T-helper 1 cell treated with Interleukin-12 subunit alpha and Interleukin-12 subunit beta and Interleukin-4 antibody, amounts not matched to agents 30 μg/mL and 1 μg/mL, for 36 hours (primary cell): ENCODE results near the gene TNPO1.
A peak's percentile ranks its signal among the peaks of the same experiment; 100 is the strongest.
"Not testable (repeated sequence)": the region's sequence is repeated elsewhere in the genome, so short reads cannot be mapped to it uniquely, and the experiment has no call there.

Experiments
- H3K27ac Mint-ChIP-seq: one replicate; pipeline ENCODE4 v1.8.0; 2021; ENCODE audit warnings: mild to moderate bottlenecking, mixed read lengths
- H3K27me3 Mint-ChIP-seq: one replicate; pipeline ENCODE4 v1.8.0; 2021; ENCODE audit warnings: low read depth, mixed read lengths
- H3K36me3 Mint-ChIP-seq: one replicate; pipeline ENCODE4 v1.8.0; 2021; ENCODE audit warnings: low read depth, mixed read lengths
- H3K4me1 Mint-ChIP-seq: one replicate; pipeline ENCODE4 v1.8.0; 2021; ENCODE audit warnings: low read depth, mixed read lengths
- H3K4me3 Mint-ChIP-seq: one replicate; pipeline ENCODE4 v1.8.0; 2021; ENCODE audit warnings: mild to moderate bottlenecking, moderate library complexity, mixed read lengths
- H3K9me3 Mint-ChIP-seq: one replicate; pipeline ENCODE4 v1.8.0; 2021; ENCODE audit warnings: mixed read lengths

The TNPO1 gene

DNA sequence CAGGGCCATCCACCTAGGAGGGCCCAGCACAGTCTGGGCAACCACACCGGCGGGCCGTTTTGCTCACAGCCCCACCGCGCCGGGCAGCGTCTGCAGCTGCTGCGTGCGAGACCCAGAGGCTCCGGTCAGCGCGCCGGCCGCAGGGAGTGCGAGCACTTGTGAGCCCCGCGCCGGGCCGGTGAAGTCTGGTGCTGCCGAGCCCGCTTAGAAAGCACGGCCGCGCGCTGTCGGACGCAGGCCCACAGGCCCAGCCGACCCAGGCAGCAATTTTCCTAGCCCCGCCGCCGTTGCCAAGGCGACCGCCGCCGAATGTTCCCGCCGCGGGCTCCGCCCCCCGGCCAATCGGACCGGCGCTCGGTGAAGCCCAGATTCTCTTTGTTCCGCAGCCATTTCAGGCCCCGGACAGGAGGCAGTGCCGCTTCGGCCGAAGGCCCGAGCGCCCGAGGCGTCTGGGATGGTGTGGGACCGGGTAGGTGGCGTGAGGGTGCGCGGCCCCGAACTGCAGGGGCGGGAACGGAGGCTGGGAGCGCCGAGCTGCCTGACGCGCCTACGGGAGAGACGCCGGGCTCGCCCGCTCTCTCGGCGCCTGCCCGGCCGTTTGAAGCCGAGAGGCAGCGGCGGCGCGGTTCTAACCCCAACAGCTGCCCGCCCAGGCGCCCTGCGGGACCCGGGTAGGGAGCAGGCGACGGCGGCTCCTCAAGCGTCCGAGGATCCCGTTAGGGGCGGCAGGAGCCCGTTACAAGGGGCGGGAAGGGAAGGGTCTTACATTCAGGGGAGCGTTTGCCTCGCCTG lies at the start of gene TNPO1:
Gene TNPO1 (plus strand): TSS at position 378 of the 792 bp plus-strand sequence. CDS start 77 bp downstream, at position 455.
- H3K9me3 Mint-ChIP-seq = no peaks in the 10 kb centered on the region

DNA sequence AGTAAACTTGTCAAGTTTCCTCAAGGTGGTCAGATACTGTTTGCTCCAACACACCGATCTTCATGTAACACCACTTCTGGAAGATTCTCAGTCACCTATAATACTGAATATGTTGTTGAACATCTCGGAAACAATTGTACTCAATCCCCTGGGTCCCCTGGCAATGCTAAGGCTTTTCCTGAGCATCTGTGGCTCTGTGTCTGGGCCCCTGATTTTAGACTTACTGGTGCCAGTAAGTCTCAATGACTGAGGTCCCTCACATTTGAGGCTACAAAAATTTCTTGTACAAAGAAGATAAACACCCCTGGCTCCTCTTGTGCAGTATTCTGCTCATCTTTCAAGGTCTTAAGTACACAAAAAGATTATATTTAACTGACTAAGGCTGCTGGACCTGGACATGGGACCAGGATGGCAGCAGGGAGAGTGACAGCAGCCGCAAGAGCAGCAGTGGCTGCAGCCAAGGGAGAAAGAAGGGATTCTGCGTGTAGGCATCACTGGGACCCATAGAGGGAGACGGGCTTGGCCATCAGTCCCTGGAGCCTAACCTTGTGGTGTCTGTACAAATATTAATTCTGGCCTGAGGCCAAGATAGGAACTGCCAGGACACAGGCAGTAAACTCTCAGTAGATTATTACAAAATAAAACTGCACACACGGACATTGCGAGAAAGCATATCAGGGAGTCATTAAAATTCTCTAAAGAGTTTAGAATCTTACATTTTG lies 49.0 kb upstream of the TNPO1 start:
- Mint-ChIP-seq H3K27me3 (peaks cover 4% of the 10 kb centered on the region), H3K4me1 (no peaks in the 10 kb centered on the region), H3K27ac (no peak overlapping the region), H3K4me3 (no peak overlapping the region), H3K9me3 (no peaks in the 10 kb centered on the region), H3K36me3 (no peaks in the 10 kb centered on the region)

More for the DNA sequence above, at the start of gene TNPO1:
- Mint-ChIP-seq H3K27me3 (peaks cover 21% of the 10 kb centered on the region), H3K4me3 (peak within 1 kb of the TSS; percentile 89), H3K27ac (peak within 1 kb of the TSS; percentile 71), H3K4me1 (peaks cover 16% of the 10 kb centered on the region), H3K36me3 (no peaks in the 10 kb centered on the region)

DNA sequence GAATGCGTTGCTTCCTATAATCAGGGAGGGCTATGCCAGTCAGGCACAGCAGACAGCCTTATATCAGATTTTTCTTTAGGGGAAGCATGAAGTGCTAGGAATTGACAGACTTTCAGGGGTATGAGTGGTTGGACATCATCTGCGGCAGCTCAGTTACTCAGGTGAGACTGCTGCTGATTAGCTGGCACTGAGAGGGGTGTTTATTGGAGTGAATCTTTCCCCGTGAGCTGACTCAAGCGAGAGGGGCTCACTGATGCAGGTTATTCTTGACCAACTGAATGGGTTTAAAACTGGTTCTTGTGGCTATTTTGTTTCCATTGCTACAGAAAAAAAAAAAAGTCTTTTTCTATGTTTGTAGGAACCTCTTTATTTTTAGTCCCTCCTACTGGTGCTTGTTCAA lies 46.2 kb upstream of the TNPO1 start:
- Mint-ChIP-seq H3K4me1 (no peaks in the 10 kb centered on the region), H3K36me3 (no peaks in the 10 kb centered on the region), H3K27me3 (peaks cover 6% of the 10 kb centered on the region), H3K4me3 (no peak overlapping the region), H3K27ac (no peak overlapping the region), H3K9me3 (no peaks in the 10 kb centered on the region)

DNA sequence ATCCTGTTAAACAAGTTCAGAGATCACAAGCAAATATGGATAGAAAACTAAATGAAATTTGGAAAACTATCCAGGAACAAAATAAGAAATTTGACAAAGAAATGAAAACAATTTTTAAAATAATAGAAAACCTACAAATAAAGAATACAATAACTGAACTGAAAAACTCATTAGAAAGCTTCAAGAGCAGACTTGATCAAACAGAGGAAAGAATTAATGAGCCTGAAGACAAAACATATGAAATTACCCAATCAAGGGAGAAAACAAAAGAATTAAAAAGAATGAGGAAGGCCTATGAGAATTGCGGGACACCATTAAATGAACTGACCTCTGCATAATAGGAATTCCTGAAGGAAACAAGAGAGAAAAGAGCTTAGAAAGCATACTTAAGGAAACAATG lies 39.8 kb upstream of the TNPO1 start:
- Mint-ChIP-seq H3K4me3 (no peak overlapping the region), H3K27me3 (peaks cover 16% of the 10 kb centered on the region), H3K36me3 (no peaks in the 10 kb centered on the region), H3K4me1 (no peaks in the 10 kb centered on the region), H3K27ac (no peak overlapping the region), H3K9me3 (peaks cover 38% of the 10 kb centered on the region)

DNA sequence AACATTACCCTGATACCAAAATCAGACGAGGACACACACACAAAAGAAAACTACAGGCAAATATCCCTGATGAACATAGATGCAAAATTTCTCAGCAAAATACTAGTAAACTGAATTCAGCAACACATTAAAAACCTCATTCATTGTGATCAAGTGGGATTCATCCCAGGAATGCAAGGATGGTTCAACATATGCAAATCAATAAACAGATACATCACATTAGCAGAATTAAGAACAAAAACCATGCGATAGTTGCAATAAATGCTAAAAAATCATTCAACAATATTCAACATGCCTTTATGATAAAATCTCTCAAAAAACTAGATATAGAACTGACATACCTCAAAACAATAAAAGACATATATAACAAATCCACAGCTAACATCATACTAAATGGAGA lies 36.9 kb upstream of the TNPO1 start:
- Mint-ChIP-seq H3K36me3 (no peaks in the 10 kb centered on the region), H3K27me3 (peaks cover 14% of the 10 kb centered on the region), H3K4me3 (no peak overlapping the region), H3K4me1 (no peaks in the 10 kb centered on the region), H3K9me3 (peaks cover 38% of the 10 kb centered on the region), H3K27ac (no peak overlapping the region)

DNA sequence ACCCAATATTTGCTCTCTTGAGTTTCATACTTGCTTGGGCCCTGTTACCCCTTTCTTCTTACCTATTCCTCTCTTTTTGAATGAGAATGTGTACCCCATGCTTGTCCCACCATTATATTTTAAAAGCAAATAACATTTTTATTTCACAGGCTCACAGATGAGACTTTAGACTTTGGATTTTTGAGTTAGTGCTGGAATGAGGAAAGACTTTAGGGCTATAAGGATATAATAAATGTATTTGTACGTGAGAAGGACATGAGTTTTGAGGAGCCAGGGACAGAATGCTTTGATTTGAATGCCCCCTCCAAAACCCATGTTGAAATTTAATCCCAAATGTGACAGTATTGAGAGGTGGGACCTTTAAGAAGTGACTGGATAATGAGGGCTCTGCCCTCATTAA lies 33.1 kb upstream of the TNPO1 start:
- Mint-ChIP-seq H3K27ac (no peak overlapping the region), H3K27me3 (peaks cover 4% of the 10 kb centered on the region), H3K9me3 (peaks cover 15% of the 10 kb centered on the region), H3K4me3 (no peak overlapping the region), H3K4me1 (no peaks in the 10 kb centered on the region), H3K36me3 (no peaks in the 10 kb centered on the region)

DNA sequence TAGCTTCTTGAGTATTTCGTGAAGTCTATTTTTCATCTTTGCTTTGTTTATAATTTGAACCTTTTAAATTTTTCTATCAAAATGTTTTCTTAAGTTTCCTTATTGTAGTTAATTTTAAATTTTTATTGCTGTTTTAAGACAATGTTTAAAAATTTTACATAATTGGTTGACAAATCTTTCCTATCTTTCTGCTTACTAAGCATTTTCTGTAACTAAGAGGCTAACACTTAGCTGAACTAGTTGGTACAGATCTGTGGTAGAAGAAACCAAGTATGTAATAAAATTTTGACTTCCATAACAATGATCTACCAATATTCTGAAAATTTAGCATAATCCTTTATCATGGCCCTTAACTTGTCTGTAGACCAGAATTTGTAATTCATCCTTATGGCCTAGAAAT lies 32.3 kb upstream of the TNPO1 start:
- H3K4me3 Mint-ChIP-seq = no peak overlapping the region
- H3K27ac Mint-ChIP-seq = no peak overlapping the region
- peaks cover 9% of the 10 kb centered on the region for H3K9me3 Mint-ChIP-seq
- no peaks in the 10 kb centered on the region for H3K36me3 Mint-ChIP-seq
- H3K27me3 Mint-ChIP-seq = peaks cover 8% of the 10 kb centered on the region
- H3K4me1 Mint-ChIP-seq = no peaks in the 10 kb centered on the region

DNA sequence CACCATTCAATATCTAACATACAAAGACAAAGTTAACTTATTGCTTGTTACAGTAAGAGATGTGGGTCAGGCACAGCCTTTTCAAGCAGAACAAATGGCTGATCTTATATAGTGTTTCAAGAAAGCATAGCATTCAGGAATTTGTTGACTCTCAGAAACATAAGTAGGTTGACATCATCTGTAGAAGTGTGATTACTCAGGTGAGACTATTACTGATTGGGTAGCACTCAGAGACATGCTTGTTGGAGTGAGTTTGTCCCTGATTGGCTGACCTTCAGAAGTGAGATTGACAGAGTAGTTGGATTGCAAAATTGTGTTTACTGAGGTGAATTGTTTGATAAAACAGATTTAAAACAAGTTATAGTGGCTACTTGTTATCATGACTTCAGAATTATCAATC lies 30.7 kb upstream of the TNPO1 start:
- H3K4me3 Mint-ChIP-seq = no peak overlapping the region
- H3K27me3 Mint-ChIP-seq = peaks cover 15% of the 10 kb centered on the region
- H3K27ac Mint-ChIP-seq = no peak overlapping the region
- no peaks in the 10 kb centered on the region for H3K9me3 Mint-ChIP-seq
- H3K4me1 Mint-ChIP-seq = no peaks in the 10 kb centered on the region
- H3K36me3 Mint-ChIP-seq = no peaks in the 10 kb centered on the region

DNA sequence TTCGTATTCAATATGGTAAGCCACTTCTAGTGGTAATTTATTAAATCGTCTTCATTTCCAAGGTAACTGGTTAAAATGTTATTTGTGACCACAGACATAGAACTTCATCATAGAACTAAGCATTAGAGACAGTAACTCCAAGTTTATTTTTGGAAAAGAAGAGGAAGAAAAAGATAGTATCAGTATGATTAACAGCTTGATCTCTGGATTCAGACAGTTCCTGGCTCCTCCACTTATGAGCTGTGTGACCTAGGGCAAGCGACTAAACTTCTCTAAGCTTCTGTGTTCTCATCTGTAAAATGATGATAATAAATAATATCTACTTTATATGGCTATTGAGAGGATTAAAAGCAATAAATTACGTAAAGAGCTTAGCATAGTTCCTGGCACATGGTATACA lies 29.8 kb upstream of the TNPO1 start:
- no peaks in the 10 kb centered on the region for H3K4me1 Mint-ChIP-seq
- no peak overlapping the region for H3K27ac Mint-ChIP-seq
- no peak overlapping the region for H3K4me3 Mint-ChIP-seq
- peaks cover 11% of the 10 kb centered on the region for H3K27me3 Mint-ChIP-seq
- no peaks in the 10 kb centered on the region for H3K36me3 Mint-ChIP-seq
- H3K9me3 Mint-ChIP-seq = no peaks in the 10 kb centered on the region

DNA sequence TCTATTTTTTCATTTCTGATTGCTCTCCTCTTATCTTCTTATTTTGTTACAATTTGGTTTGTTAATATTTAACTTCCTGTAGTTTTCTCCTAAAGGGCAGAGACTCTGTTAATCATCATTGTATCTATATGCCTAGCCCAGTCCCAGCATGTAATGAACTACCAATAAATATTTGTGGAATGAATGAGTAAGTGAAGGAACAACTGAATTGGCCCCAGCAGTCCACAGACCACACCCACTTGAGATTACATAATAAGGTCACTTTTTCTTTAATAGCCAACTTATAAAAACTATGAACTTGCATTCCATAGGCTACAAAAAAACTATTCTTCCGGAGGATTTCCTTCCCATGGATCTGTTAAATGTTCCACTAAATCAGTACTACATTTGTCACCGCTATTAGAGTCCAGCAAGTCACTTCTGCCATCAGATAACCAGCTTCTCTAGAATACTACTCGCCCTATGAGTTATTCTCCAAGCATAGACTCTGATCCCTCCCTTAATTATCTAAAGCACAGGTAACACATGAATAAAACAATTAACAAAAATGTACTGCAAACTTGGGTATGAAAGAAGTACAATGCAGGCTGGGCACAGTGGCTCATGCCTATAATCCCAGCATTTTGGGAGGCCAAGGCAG lies 27.5 kb upstream of the TNPO1 start:
- H3K4me3 Mint-ChIP-seq = no peak overlapping the region
- H3K4me1 Mint-ChIP-seq = no peaks in the 10 kb centered on the region
- H3K27ac Mint-ChIP-seq = no peak overlapping the region
- H3K27me3 Mint-ChIP-seq = peaks cover 15% of the 10 kb centered on the region
- no peaks in the 10 kb centered on the region for H3K9me3 Mint-ChIP-seq
- H3K36me3 Mint-ChIP-seq = no peaks in the 10 kb centered on the region

DNA sequence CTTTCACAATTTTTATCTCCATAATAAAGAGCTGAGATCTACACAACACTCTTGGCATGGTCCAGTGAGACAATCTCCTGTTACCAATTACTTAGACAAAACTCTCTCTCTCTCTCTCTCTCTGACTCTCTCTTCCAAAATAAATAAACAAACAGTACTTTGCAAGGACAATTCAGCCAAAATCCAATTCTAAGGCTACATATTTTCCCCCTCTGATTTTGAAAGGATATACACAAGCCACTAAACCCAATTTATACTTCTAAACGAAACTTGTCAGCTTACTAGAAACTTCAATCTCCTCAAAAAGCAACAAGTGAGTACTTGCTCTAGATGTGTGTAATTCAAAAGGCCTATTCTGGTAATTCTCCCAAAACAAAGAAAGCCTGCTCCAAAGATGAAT lies 26.3 kb upstream of the TNPO1 start:
- Mint-ChIP-seq H3K36me3 (no peaks in the 10 kb centered on the region), H3K9me3 (no peaks in the 10 kb centered on the region), H3K27me3 (peaks cover 19% of the 10 kb centered on the region), H3K4me3 (no peak overlapping the region), H3K4me1 (no peaks in the 10 kb centered on the region), H3K27ac (no peak overlapping the region)

DNA sequence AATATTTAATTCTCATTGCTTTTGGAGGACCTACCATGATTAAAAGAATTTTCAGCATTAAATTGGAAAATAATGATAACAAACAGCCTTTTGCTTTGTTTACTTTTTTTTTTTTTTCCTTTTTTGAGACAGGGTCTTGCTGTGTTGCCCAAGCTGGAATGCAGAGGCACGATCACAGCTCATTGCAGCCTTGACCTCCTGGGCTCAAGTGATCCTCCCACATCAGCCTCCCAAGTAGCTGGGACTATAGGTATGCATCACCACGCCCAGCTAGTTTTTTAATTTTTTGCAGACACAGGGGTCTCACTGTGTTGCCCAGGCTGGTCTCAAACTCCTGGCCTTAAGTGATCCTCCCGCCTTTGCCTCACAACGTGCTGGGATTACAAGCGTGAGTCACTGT lies 23.8 kb upstream of the TNPO1 start:
- not testable (repeated sequence) for H3K27ac Mint-ChIP-seq, H3K36me3 Mint-ChIP-seq, H3K4me1 Mint-ChIP-seq, H3K4me3 Mint-ChIP-seq, H3K9me3 Mint-ChIP-seq
- peaks cover 23% of the 10 kb centered on the region for H3K27me3 Mint-ChIP-seq

DNA sequence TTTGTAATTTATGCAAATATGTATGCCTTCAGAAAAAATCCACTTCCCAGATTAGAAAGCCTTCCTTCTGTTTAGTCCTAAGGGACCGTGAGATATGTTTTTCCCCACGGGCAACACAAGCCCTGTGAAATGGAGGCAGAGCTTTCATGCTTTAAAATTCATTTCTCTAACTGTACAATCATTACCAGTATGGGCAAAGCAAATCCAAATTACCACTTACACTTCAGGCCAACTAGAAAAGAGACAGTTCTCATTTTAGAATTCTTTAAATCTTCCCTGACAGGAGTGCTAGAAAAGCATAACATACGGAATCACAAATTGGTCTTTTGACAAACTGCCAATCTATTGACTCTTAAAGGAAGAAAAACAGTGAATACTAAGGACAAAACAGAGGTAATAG lies 20.5 kb upstream of the TNPO1 start:
- H3K4me3 Mint-ChIP-seq = no peak overlapping the region
- no peaks in the 10 kb centered on the region for H3K36me3 Mint-ChIP-seq
- H3K9me3 Mint-ChIP-seq = no peaks in the 10 kb centered on the region
- no peak overlapping the region for H3K27ac Mint-ChIP-seq
- no peaks in the 10 kb centered on the region for H3K4me1 Mint-ChIP-seq
- peaks cover 27% of the 10 kb centered on the region for H3K27me3 Mint-ChIP-seq

DNA sequence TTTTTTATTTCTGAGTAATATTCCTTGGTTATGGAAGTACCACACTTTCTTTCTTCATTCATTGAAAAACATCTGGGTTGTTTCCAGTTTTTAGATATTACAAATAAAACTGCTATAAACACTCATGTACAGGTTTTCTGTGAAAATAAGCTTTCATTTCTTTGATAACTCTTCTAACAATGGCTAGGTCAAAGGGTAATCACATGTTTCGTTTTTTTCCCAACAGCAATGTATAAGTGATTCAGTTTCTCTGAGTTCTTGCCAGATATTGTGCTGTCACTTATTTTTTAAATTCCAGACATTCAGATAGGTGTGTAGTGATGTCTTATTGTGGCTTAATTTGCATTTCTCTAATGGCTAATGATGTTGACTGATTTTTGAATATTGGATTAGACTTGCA lies 16.7 kb upstream of the TNPO1 start:
- H3K27me3 Mint-ChIP-seq = peaks cover 30% of the 10 kb centered on the region
- H3K4me1 Mint-ChIP-seq = no peaks in the 10 kb centered on the region
- H3K4me3 Mint-ChIP-seq = no peak overlapping the region
- no peaks in the 10 kb centered on the region for H3K36me3 Mint-ChIP-seq
- no peaks in the 10 kb centered on the region for H3K9me3 Mint-ChIP-seq
- no peak overlapping the region for H3K27ac Mint-ChIP-seq

DNA sequence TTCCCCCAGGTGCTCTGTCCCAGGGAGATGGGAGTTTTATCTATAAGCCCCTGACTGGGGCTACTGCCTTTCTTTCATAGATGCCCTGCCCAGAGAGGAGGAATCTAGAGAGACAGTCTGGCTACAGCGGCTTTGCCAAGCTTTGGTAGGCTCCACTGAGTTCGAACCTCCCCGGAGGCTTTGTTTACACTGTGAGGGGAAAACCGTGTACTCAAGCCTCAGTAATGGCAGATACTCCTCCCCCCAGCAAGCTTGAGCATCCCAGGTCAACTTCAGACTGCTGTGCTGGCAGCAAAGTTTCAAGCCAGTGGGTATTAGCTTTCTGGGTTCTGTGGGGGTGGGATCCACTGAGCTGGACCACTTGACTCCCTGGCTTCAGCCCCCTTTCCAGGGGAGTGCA lies 7.8 kb upstream of the TNPO1 start:
- H3K4me3 Mint-ChIP-seq, H3K4me1 Mint-ChIP-seq, H3K36me3 Mint-ChIP-seq, H3K27ac Mint-ChIP-seq, H3K9me3 Mint-ChIP-seq: not testable (repeated sequence)
- peaks cover 47% of the 10 kb centered on the region for H3K27me3 Mint-ChIP-seq
